PFSK-1 (cell line): Measurements from ENCODE around the gene TLX2.
A peak's percentile ranks its signal among the peaks of the same experiment; 100 is the strongest.

Source experiments
- FOXP2 ChIP-seq: optimal IDR thresholded peaks from 2 replicates; pipeline ENCODE3; 2011; ENCODE audit warnings: borderline replicate concordance, control low read depth, inconsistent platforms; ENCODE audit not compliant: insufficient read depth; ENCODE audit errors: extremely low read length, extremely low read depth
- POLR2AphosphoS5 ChIP-seq: IDR thresholded peaks from 2 replicates; pipeline ENCODE4 v1.6.1; 2012; ENCODE audit warnings: low read depth, mild to moderate bottlenecking, control low read depth, low read length, moderate library complexity
- SIN3A ChIP-seq: IDR thresholded peaks from 2 replicates; pipeline ENCODE4 v1.6.1; 2012; ENCODE audit warnings: mild to moderate bottlenecking, low read length, moderate library complexity, borderline replicate concordance; ENCODE audit not compliant: insufficient read depth
- TAF1 ChIP-seq: IDR thresholded peaks from 2 replicates; pipeline ENCODE4 v1.6.1; 2012; ENCODE audit warnings: low read length, control low read depth, borderline replicate concordance; ENCODE audit not compliant: insufficient read depth
- TF ChIP-seq, protein P1 (sequence below), 2 experiments: IDR thresholded peaks; 2 replicates each; pipeline versions ENCODE4 v1.6.1 to v1.8.0; 2011 to 2012; ENCODE audit warnings: low read depth in 2 of 2, low read length in 2 of 2, control low read depth in 1 of 2, inconsistent platforms in 1 of 2, mild to moderate bottlenecking in 1 of 2, moderate library complexity in 1 of 2; ENCODE audit not compliant: insufficient read depth in 1 of 2

Gene TLX2

DNA sequence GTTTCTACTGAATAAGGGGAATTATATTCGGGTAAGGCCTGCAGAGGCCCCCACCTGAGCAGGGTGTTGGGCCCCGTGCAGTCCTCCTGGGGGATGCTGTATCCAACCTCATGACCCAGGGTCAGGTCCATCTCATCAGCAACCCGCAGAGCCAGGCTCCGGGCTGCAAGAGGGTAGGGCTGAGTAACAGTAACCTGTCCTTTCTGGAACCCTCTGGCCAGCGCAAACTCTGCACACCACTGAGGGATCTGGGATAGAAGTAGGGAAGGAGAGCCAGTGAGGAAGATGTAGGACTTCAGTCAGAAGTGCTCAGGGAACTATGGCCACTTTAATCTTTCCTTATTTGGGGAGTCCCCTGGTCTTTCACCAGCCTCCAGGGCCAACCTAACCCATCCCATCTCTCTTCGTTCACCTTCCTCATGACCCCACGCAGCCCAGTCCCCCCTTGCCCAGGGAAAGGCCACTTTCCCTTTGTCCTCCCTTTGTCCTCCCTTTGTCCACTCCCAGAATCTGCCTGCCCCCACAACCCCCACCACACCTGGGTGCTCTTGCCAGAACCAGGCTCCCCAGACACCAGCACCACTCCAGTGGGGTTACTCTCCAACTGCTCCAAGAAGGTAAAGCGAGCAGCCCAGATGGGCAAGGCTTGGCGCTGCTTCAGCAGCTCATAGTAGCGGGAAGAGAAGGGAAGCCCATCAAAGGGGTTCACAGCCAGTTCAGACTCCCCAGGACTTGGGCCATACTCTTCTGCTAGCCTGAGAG is 10.9 kb downstream of the TLX2 start:
- TF ChIP-seq SIN3A (no peak), POLR2AphosphoS5 (no peak), TAF1 (no peak), FOXP2 (no peak)
- TF ChIP-seq, protein P1, sequence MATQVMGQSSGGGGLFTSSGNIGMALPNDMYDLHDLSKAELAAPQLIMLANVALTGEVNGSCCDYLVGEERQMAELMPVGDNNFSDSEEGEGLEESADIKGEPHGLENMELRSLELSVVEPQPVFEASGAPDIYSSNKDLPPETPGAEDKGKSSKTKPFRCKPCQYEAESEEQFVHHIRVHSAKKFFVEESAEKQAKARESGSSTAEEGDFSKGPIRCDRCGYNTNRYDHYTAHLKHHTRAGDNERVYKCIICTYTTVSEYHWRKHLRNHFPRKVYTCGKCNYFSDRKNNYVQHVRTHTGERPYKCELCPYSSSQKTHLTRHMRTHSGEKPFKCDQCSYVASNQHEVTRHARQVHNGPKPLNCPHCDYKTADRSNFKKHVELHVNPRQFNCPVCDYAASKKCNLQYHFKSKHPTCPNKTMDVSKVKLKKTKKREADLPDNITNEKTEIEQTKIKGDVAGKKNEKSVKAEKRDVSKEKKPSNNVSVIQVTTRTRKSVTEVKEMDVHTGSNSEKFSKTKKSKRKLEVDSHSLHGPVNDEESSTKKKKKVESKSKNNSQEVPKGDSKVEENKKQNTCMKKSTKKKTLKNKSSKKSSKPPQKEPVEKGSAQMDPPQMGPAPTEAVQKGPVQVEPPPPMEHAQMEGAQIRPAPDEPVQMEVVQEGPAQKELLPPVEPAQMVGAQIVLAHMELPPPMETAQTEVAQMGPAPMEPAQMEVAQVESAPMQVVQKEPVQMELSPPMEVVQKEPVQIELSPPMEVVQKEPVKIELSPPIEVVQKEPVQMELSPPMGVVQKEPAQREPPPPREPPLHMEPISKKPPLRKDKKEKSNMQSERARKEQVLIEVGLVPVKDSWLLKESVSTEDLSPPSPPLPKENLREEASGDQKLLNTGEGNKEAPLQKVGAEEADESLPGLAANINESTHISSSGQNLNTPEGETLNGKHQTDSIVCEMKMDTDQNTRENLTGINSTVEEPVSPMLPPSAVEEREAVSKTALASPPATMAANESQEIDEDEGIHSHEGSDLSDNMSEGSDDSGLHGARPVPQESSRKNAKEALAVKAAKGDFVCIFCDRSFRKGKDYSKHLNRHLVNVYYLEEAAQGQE (IDR thresholded peaks at IDR 0.05; ENCODE audit: insufficient read depth in 1 of 2, low read depth in 2 of 2, low read length in 2 of 2), result no peak

DNA sequence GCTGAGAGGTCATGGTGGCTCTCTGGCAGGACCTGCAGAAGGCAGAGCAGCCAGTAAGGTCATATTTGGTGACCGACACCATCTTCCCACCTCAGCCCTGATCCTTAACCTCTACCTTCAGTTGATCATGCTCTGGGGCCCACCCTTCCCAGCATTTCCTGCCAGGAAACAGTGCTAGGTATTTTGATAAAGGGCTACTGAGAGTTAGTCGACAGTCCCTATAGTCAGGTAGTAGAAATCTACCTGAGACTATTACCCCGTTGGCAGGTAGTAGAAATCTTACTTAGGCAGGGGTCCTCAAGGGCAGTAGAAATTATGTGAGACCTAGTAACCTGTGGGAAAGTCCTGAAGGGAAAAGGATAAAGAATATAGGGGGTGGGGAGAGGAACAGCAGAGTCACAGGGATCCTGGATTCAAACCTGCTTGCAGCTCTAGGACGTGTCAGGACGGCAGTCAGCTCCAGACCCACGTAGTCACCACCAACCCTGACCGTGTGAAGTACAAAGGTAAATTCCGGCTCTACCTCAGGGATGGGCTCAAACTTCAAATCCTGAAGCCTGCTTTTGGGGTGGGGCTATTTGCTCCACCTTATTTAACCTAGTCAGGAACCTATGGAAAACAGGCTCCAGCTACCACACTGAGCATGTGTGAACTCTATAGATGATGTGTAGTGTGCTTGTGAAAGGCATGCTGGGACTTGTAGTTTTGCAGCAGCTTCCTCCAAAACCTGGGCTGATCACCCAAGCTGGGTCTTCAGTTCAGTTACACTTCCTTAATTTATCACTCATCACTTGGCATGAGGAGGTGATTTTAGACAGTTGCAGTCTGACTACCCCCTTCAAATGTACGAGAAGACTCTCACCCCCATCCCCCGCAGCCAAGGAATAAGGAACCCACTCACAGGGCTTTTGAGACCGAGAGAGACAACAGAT is 11.7 kb downstream of the TLX2 start, which contains the start of gene DQX1:
DQX1 (minus strand) TSS at position 515 of the 932 bp plus-strand sequence; CDS start at position 13, 502 bp downstream.
- TF ChIP-seq FOXP2 (no peak), POLR2AphosphoS5 (peak; percentile 26; the same call in 1 of the 2 replicates)

DNA sequence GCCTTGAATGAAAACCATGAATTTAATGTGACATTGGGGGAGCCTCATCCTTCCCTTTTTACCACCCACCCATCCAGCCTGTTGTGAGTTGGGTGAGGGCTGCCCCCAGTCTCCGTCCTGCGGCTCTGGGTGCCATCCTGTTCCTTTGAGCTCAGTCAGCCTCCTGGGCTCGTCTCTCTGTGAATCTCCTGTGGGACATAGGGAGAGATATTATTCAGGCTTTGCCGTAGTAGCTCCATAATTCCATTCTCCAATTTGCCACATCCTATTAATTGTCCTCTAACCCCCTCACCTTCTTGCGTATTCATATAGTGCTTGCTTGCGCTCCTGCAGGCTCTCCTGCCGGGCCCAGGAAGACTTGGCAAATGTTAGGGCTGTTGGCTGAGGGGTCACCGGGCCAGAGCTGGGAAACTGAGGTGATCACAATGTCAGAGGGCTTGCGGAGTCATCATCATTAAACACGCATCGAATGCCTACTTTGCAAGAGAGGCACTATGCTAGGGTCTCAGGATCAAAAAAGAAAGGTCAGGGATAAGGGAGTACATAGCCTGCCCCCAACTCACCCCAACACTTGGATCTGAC is 12.5 kb downstream of the TLX2 start:
- TF ChIP-seq SIN3A (no peak), TAF1 (no peak), POLR2AphosphoS5 (no peak), FOXP2 (no peak)
- TF ChIP-seq, protein P1 (IDR thresholded peaks at IDR 0.05; ENCODE audit: insufficient read depth in 1 of 2, low read depth in 2 of 2, low read length in 2 of 2), result no peak

DNA sequence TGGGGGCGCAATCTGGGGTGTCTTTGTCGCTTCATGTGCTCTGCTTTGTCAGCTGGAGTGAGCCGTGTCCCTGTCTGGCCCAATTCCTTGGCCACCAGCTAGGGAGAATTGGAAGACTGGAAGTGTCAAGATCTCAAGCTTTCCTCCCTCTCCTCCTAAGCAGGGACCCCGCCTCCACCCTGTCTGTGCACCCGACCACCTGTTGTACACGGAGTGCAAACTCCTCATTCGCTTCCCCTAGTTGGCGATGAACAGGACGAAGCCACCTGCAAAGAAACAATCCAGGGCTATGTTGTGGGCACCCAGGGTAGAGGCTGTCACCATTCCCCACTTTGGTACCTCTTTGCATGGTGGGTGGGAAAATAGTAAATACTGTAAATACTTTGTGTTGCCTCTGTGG is 13.5 kb downstream of the TLX2 start:
- TF ChIP-seq, protein P1 (IDR thresholded peaks at IDR 0.05; ENCODE audit: insufficient read depth in 1 of 2, low read depth in 2 of 2, low read length in 2 of 2), result no peak
- no peak for TF ChIP-seq SIN3A
- TF ChIP-seq FOXP2, result no peak
- TF ChIP-seq TAF1, result no peak
- no peak for TF ChIP-seq POLR2AphosphoS5
